ENCODE measurements around the gene BICDL2. TPM values are rescaled to one million over a fixed set of nuclear protein-coding genes. Genes with fewer than 3 reads are reported as not detected.

The BICDL2 gene
- total RNA-seq, 1 donor from 2014 or later = not detected

DNA sequence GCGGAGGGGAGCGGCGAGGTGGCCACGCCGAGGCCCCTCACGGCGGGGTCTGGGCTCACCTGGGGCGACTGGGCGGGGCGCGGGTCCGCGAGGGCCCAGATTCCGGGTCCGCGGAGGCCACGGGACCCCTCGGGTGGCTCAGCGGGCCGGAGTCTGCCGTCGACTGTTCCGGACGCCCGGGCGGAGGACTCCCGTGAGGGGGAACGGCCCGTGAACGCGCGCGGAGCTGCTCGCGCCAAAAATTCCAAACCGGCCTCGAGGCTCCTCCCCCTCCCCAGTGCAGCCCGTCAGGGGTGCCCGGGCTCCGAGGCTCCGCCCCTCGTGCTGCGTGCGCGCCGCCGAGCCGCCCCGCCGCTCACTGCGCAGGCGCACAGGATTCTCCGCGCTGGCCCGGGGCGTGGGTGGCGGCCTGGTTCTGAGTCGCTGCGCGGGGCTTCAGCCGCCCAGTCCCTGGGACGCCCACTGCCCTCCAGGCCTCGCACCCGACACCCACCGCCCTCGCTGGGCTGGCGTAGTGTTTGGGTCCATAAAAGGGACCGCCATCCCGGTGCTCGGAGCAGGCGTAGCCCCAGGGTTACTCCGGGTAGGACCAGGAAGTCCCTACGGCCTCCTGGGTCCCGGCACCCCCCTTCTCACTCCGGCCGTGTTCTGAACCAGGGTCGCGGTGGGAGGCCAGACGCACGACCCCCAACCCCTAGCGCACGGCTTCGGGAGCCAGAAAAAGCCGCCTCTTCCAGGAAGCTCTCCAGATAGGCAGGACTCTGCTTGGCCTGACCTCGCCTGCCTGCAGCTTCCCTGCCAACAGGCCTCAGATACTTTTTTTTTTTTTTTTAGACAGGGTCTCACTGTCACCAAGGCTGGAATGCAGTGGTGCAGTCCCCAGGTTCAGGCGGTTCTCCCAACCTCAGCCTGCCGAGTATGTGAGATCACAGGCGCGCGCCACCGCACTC is 56.2 kb downstream of the BICDL2 start, which contains the start of gene PKMYT1:
TSS of gene PKMYT1 (minus strand) at position 220 of the 950 bp plus-strand sequence. CDS start 789 bp downstream, outside the sequence.
- intact Hi-C loops (cut with DNase I) = no loop called here
- peak; percentile 96 for ATAC-seq
- peak; percentile 95 for DNase-seq (ENCODE audit: missing footprints)

DNA sequence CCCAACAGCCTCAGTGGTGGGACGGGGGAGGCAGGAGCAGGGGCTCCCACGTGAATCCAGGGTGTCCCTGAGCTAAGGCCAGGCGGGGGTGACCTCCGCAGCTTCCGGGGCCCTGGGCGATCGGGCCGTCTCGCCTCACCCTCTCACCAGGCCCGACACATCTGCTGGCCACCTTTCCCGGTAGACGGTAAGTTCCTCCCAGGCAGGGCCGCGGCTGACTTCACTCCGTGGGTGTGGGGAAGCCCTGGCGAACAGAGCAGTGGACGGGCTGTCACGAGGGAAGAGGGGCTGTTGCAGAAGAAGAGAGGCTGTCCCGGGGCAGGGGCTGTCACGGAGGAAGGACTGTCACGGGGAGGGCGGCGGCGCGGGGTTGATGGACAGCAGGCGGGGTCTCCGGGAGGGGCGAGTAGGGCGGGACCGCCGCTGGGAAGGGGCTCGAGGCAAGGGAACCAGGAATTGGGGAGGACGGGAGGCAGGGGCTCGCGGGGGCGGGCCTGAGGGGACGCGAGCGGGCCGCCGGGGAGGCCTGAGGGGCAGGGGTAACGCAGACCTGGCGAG is 57.0 kb downstream of the BICDL2 start:
- ATAC-seq = no peak
- intact Hi-C loops (cut with DNase I) = no loop called here
- DNase-seq (ENCODE audit: missing footprints) = no peak

Other genes starting within 250 kb of the BICDL2 start
- gene PRSS33, start 249.4 kb downstream of the BICDL2 start, total RNA-seq = not detected
- gene PRSS41, start 238.5 kb downstream of the BICDL2 start, total RNA-seq = not detected
- not detected for gene PRSS21, start 219.7 kb downstream of the BICDL2 start, total RNA-seq
- 0.35 TPM for gene ZG16B, start 206.6 kb downstream of the BICDL2 start, total RNA-seq
- not detected for gene PRSS22, start 178.8 kb downstream of the BICDL2 start, total RNA-seq
- 31.3 TPM for gene FLYWCH2, start 153.7 kb downstream of the BICDL2 start, total RNA-seq
- gene FLYWCH1, start 125.0 kb downstream of the BICDL2 start, total RNA-seq = 34.5 TPM
- not detected for gene KREMEN2, start 72.7 kb downstream of the BICDL2 start, total RNA-seq
- 11.4 TPM for gene PAQR4, start 67.6 kb downstream of the BICDL2 start, total RNA-seq
- 2.9 TPM for gene PKMYT1, start 56.5 kb downstream of the BICDL2 start, total RNA-seq
- 0.32 TPM for gene CLDN9, start 24.0 kb downstream of the BICDL2 start, total RNA-seq
- gene CLDN6, start 18.8 kb downstream of the BICDL2 start, total RNA-seq = not detected
- gene TNFRSF12A, start 16.6 kb downstream of the BICDL2 start, total RNA-seq = 42.8 TPM
- 68.6 TPM for gene HCFC1R1, start 13.0 kb downstream of the BICDL2 start, total RNA-seq
- 12.9 TPM for gene THOC6, start 12.9 kb downstream of the BICDL2 start, total RNA-seq
- gene MMP25, start 9.6 kb upstream of the BICDL2 start, total RNA-seq = 1.7 TPM
- gene IL32, start 28.7 kb upstream of the BICDL2 start, total RNA-seq = 57.8 TPM
- gene ZSCAN10, start 62.4 kb upstream of the BICDL2 start, total RNA-seq = not detected
- gene ZNF205, start 75.6 kb upstream of the BICDL2 start, total RNA-seq = 7.4 TPM
- 6.2 TPM for gene ZNF213, start 98.1 kb upstream of the BICDL2 start, total RNA-seq
- not detected for gene OR1F1, start 151.3 kb upstream of the BICDL2 start, total RNA-seq
- 5.1 TPM for gene ZNF200, start 198.2 kb upstream of the BICDL2 start, total RNA-seq
- gene MEFV, start 219.7 kb upstream of the BICDL2 start, total RNA-seq = 1.1 TPM
- gene ZNF263, start 246.5 kb upstream of the BICDL2 start, total RNA-seq = 8.4 TPM